ENCODE results near the gene RREB1.

DNA sequence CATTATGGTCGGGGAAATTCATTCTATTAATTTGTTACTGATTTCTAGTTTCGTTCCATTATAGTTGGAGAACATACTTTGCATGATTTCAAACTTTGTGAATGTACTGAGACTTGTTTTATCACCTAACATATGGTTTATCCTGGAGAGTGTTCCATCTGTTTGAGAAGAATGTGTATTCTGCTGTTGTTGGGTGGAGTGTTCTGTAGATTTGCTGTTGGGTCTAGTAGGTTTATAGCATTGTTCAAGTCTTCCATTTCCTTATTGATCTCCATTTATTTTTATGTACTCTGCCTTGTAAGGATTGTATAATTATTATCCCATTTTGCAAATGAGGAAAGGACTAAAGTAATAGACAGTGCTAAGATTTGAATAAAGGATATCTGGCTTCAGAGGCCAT is 85.4 kb downstream of the RREB1 start:
- TF ChIP-seq, protein P1, sequence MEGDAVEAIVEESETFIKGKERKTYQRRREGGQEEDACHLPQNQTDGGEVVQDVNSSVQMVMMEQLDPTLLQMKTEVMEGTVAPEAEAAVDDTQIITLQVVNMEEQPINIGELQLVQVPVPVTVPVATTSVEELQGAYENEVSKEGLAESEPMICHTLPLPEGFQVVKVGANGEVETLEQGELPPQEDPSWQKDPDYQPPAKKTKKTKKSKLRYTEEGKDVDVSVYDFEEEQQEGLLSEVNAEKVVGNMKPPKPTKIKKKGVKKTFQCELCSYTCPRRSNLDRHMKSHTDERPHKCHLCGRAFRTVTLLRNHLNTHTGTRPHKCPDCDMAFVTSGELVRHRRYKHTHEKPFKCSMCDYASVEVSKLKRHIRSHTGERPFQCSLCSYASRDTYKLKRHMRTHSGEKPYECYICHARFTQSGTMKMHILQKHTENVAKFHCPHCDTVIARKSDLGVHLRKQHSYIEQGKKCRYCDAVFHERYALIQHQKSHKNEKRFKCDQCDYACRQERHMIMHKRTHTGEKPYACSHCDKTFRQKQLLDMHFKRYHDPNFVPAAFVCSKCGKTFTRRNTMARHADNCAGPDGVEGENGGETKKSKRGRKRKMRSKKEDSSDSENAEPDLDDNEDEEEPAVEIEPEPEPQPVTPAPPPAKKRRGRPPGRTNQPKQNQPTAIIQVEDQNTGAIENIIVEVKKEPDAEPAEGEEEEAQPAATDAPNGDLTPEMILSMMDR (IDR thresholded peaks at IDR 0.05) = no peak
- no peak for TF ChIP-seq POLR2AphosphoS5 (IDR thresholded peaks at IDR 0.05; ENCODE audit: insufficient read depth in 1 of 2, low read depth in 1 of 2)

Measured in vagina (tissue), 2 donors.